Measurements from ENCODE around the gene PCDH9.

- TF ChIP-seq CTCF (conservative IDR thresholded peaks at IDR 0.05; ENCODE audit: low read length) (no peak), EZH2phosphoT487 (IDR thresholded peaks at IDR 0.05; ENCODE audit: borderline replicate concordance) (no peak)
Measured at GRCh38 chr13:67223024-67223423, 7.1 kb downstream of the PCDH9 start.

Data from Loucy (cell line).